B cell (primary cell): ENCODE data around the gene TOX2.

Source experiments
- EZH2 ChIP-seq: IDR thresholded peaks from 2 replicates; pipeline ENCODE4 v1.6.1; 2012; ENCODE audit warnings: borderline replicate concordance, low read depth, mild to moderate bottlenecking, moderate library complexity, low read length; ENCODE audit not compliant: insufficient read depth, poor library complexity, severe bottlenecking
- TF ChIP-seq, protein P1 (sequence below): fragments of 200-600 bp; IDR thresholded peaks from one replicate; pipeline ENCODE4 v1.8.0; 2022; ENCODE audit warnings: antibody characterized with exemption, mild to moderate bottlenecking

DNA sequence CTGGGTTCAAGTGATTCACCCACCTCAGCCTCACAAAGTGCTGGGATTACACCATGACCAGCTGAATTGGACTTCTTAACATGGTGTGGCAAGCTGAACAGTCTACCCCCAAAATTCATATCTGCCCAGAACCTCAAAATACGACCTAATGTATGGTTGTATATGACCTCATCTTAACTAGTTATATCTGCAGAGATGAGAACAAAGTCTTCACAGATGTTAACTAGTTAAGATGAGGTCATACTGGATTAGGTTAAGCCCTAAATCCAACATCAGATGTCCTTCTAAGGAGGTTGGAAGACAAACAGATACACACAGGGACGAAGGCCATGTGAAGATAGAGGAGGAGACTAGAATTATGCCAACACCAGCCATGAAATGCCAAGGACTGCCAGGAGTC lies 169.8 kb downstream of the TOX2 start:
- TF ChIP-seq, protein P1, sequence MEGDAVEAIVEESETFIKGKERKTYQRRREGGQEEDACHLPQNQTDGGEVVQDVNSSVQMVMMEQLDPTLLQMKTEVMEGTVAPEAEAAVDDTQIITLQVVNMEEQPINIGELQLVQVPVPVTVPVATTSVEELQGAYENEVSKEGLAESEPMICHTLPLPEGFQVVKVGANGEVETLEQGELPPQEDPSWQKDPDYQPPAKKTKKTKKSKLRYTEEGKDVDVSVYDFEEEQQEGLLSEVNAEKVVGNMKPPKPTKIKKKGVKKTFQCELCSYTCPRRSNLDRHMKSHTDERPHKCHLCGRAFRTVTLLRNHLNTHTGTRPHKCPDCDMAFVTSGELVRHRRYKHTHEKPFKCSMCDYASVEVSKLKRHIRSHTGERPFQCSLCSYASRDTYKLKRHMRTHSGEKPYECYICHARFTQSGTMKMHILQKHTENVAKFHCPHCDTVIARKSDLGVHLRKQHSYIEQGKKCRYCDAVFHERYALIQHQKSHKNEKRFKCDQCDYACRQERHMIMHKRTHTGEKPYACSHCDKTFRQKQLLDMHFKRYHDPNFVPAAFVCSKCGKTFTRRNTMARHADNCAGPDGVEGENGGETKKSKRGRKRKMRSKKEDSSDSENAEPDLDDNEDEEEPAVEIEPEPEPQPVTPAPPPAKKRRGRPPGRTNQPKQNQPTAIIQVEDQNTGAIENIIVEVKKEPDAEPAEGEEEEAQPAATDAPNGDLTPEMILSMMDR, result no peak
- TF ChIP-seq EZH2, result no peak
